ENCODE results near the gene HOXB4. TPM values are rescaled to one million over a fixed set of nuclear protein-coding genes. Genes with fewer than 3 reads are reported as not detected.

The HOXB4 gene
- total RNA-seq, 1 experiment from 2014 or later: 0.22 TPM

- Histone ChIP-seq H3K9ac (ENCODE audit: low read length) (no peak overlapping the region), H3K4me3 (ENCODE audit: low read length) (no peak overlapping the region), H2AFZ (ENCODE audit: low read length) (no peak overlapping the region), H3K9me3 (ENCODE audit: low read length) (no peaks in the 10 kb centered on the region), H3K27ac (ENCODE audit: low read length) (no peak overlapping the region), H3K4me2 (ENCODE audit: low read length) (no peak overlapping the region), H3K36me3 (ENCODE audit: low read depth, low read length) (no peaks in the 10 kb centered on the region), H3K4me1 (ENCODE audit: insufficient read depth, low read length) (no peaks in the 10 kb centered on the region), H3K27me3 (ENCODE audit: low read length) (no peaks in the 10 kb centered on the region), H3F3A (ENCODE audit: low read length, unreplicated experiment) (no peaks in the 10 kb centered on the region), H3K9me2 (replicated peaks; ENCODE audit: low read length) (no peaks in the 10 kb centered on the region), H3K79me2 (ENCODE audit: low read length) (no peaks in the 10 kb centered on the region), H4K20me1 (ENCODE audit: low read length) (no peaks in the 10 kb centered on the region)
- BruUV-seq (replicated peaks): no TSS peak
- no peak for ATAC-seq
- no peak for DNase-seq
- no peak for TF ChIP-seq EZH2phosphoT487 (IDR thresholded peaks at IDR 0.05; ENCODE audit: borderline replicate concordance, low read length)
- no peak for TF ChIP-seq CTCF (conservative IDR thresholded peaks at IDR 0.05; ENCODE audit: low read depth, low read length)
- no peak for TF ChIP-seq EZH2 (IDR thresholded peaks at IDR 0.05; ENCODE audit: low read length, unreplicated experiment)
- intact Hi-C loops (cut with micrococcal nuclease): no loop called here
- ChIA-PET POLR2A (ENCODE audit: unreplicated experiment) (no interaction called here), CTCF (interaction anchor here (0.6 kb wide), 2 partner anchors 8 to 198 kb away, joined by 3 read pairs; no protein-coding TSS in a partner anchor)
These were observed 28.9 kb downstream of the HOXB4 start for GRCh38 chr17:48549281-48549630.

GRCh38 chr17:48548523-48549280, 29.4 kb downstream of the HOXB4 start:
- Histone ChIP-seq H3K36me3 (ENCODE audit: low read depth, low read length) (no peaks in the 10 kb centered on the region), H3K9me3 (ENCODE audit: low read length) (no peaks in the 10 kb centered on the region), H3K4me1 (ENCODE audit: insufficient read depth, low read length) (no peaks in the 10 kb centered on the region), H3K79me2 (ENCODE audit: low read length) (no peaks in the 10 kb centered on the region), H3K9ac (ENCODE audit: low read length) (no peak overlapping the region), H3K4me3 (ENCODE audit: low read length) (no peak overlapping the region), H4K20me1 (ENCODE audit: low read length) (no peaks in the 10 kb centered on the region), H3K9me2 (replicated peaks; ENCODE audit: low read length) (no peaks in the 10 kb centered on the region), H3K4me2 (ENCODE audit: low read length) (no peak overlapping the region), H2AFZ (ENCODE audit: low read length) (no peak overlapping the region), H3K27ac (ENCODE audit: low read length) (no peak overlapping the region), H3F3A (ENCODE audit: low read length, unreplicated experiment) (no peaks in the 10 kb centered on the region), H3K27me3 (ENCODE audit: low read length) (no peaks in the 10 kb centered on the region)
- ChIA-PET POLR2A (ENCODE audit: unreplicated experiment) (no interaction called here), CTCF (interaction anchor here (0.6 kb wide), 2 partner anchors 8 to 197 kb away, joined by 3 read pairs; no protein-coding TSS in a partner anchor)
- ATAC-seq (no peak), DNase-seq (no peak)
- no TSS peak for BruUV-seq (replicated peaks)
- intact Hi-C loops (cut with micrococcal nuclease): no loop called here
- TF ChIP-seq EZH2 (IDR thresholded peaks at IDR 0.05; ENCODE audit: low read length, unreplicated experiment): no peak
- TF ChIP-seq EZH2phosphoT487 (IDR thresholded peaks at IDR 0.05; ENCODE audit: borderline replicate concordance, low read length): no peak
- no peak for TF ChIP-seq CTCF (conservative IDR thresholded peaks at IDR 0.05; ENCODE audit: low read depth, low read length)

- no peaks in the 10 kb centered on the region for H3K4me1 ChIP-seq (ENCODE audit: insufficient read depth, low read length)
- no peak overlapping the region for H3K27ac ChIP-seq (ENCODE audit: low read length)
- BruUV-seq (replicated peaks): no TSS peak
- ATAC-seq: no peak
- ChIA-PET CTCF (no interaction called here), POLR2A (ENCODE audit: unreplicated experiment) (no interaction called here)
- no peak overlapping the region for H3K4me3 ChIP-seq (ENCODE audit: low read length)
- TF ChIP-seq CTCF (conservative IDR thresholded peaks at IDR 0.05; ENCODE audit: low read depth, low read length) (no peak), EZH2 (IDR thresholded peaks at IDR 0.05; ENCODE audit: low read length, unreplicated experiment) (no peak), EZH2phosphoT487 (IDR thresholded peaks at IDR 0.05; ENCODE audit: borderline replicate concordance, low read length) (no peak)
- no peaks in the 10 kb centered on the region for H3F3A ChIP-seq (ENCODE audit: low read length, unreplicated experiment)
- no peaks in the 10 kb centered on the region for H3K36me3 ChIP-seq (ENCODE audit: low read depth, low read length)
- no peak for DNase-seq
- no peak overlapping the region for H3K4me2 ChIP-seq (ENCODE audit: low read length)
- no peaks in the 10 kb centered on the region for H3K27me3 ChIP-seq (ENCODE audit: low read length)
- H2AFZ ChIP-seq (ENCODE audit: low read length): no peak overlapping the region
- no peaks in the 10 kb centered on the region for H3K9me3 ChIP-seq (ENCODE audit: low read length)
- no peaks in the 10 kb centered on the region for H4K20me1 ChIP-seq (ENCODE audit: low read length)
- no peaks in the 10 kb centered on the region for H3K79me2 ChIP-seq (ENCODE audit: low read length)
- intact Hi-C loops (cut with micrococcal nuclease): no loop called here
- H3K9ac ChIP-seq (ENCODE audit: low read length): no peak overlapping the region
- no peaks in the 10 kb centered on the region for H3K9me2 ChIP-seq (replicated peaks; ENCODE audit: low read length)
These were observed 30.2 kb downstream of the HOXB4 start for GRCh38 chr17:48547808-48548522.

Data from PC-3 (cell line).